Measurements from ENCODE around the gene CYP27A1.

The CYP27A1 gene

GRCh38 chr2:218776488-218776887, 5.5 kb upstream of the CYP27A1 start:
- no peak for DNase-seq

GRCh38 chr2:218777276-218777990, 4.5 kb upstream of the CYP27A1 start:
- no peak for DNase-seq

- DNase-seq: no peak
Measured at GRCh38 chr2:218780046-218780445, 1.9 kb upstream of the CYP27A1 start.

GRCh38 chr2:218780851-218781690, 876 bp upstream of the CYP27A1 start:
- no peak for DNase-seq

- no peak for DNase-seq
Measured at GRCh38 chr2:218782528-218782844, 539 bp downstream of the CYP27A1 start.

- no peak for DNase-seq
Measured at GRCh38 chr2:218783688-218784087, 1.7 kb downstream of the CYP27A1 start.

GRCh38 chr2:218785103-218785502, 3.2 kb downstream of the CYP27A1 start:
- DNase-seq: no peak

GRCh38 chr2:218786133-218786532, 4.2 kb downstream of the CYP27A1 start:
- no peak for DNase-seq

- DNase-seq: no peak
Measured at GRCh38 chr2:218788529-218789255, 6.7 kb downstream of the CYP27A1 start.

- no peak for DNase-seq
Measured at GRCh38 chr2:218792433-218792832, 10.5 kb downstream of the CYP27A1 start.

GRCh38 chr2:218796691-218797090, 14.7 kb downstream of the CYP27A1 start:
- no peak for DNase-seq

- DNase-seq: no peak
Measured at GRCh38 chr2:218798767-218799504, 17.0 kb downstream of the CYP27A1 start.

- DNase-seq: no peak
Measured at GRCh38 chr2:218799990-218800389, 18.0 kb downstream of the CYP27A1 start.

GRCh38 chr2:218802386-218802994, 20.5 kb downstream of the CYP27A1 start:
- DNase-seq: no peak

GRCh38 chr2:218804817-218805216, 22.9 kb downstream of the CYP27A1 start:
- no peak for DNase-seq

- DNase-seq: no peak
Measured at GRCh38 chr2:218805627-218806026, 23.7 kb downstream of the CYP27A1 start.

- no peak for DNase-seq
Measured at GRCh38 chr2:218806346-218806978, 24.5 kb downstream of the CYP27A1 start.

- no peak for DNase-seq
Measured at GRCh38 chr2:218807626-218808025, 25.7 kb downstream of the CYP27A1 start.

- DNase-seq: no peak
Measured at GRCh38 chr2:218809515-218809914, 27.6 kb downstream of the CYP27A1 start.

- DNase-seq: no peak
Measured at GRCh38 chr2:218810256-218810655, 28.3 kb downstream of the CYP27A1 start.

- DNase-seq: no peak
Measured at GRCh38 chr2:218811382-218811781, 29.4 kb downstream of the CYP27A1 start.

All from stimulated activated CD4-positive, alpha-beta T cell treated with anti-CD3 and anti-CD28 coated beads, Interleukin-2, amount 100 ng/mL, for 24 hours (primary cell).